NCI-H187 treated with DMSO at 0.1 percent for 48 hours (cell line): ENCODE data around the gene PCGF1.

Experiments
- DNase-seq: peaks from one replicate; lab custom pipeline; 2025; lab: John Stamatoyannopoulos, UW

PCGF1 gene

DNA sequence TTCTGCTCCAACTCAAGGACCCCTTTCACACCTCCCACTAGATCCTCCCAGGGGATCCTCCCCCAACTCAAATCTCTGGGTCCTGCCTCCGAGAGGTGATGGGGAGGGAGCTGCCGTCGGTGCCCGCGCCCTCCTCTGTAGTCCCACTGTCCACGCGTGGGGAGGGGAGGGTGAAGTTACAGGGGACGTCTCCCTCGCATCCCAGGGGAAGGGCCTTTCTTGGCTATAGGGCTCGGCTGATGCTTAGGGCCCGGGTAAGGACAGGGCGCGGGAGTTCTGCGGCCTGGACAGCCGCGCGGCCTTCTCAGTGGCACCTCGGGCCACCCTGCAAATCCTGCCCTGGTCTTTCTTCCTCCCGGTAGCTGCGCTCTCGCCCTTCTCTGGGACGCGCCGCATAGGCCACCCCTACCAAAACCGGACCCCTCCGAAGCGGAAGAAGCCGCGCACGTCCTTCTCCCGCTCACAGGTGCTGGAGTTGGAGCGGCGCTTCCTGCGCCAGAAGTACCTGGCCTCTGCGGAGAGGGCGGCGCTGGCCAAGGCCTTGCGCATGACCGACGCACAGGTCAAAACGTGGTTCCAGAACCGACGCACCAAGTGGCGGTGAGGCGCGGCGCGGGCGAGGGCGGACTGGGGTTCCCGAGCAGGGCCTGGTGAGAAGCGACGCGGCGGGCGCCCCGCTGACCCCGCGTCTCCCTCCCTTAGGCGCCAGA, 7.9 kb upstream of the PCGF1 start:
- DNase-seq: no peak

- no peak for DNase-seq
Observed at GRCh38 chr2:74514368-74515270, 7.1 kb upstream of the PCGF1 start, which contains the start of gene TLX2. TLX2 (plus strand) TSS chr2:74514450; CDS start chr2:74514807, 357 bp downstream.

GRCh38 chr2:74513605-74514367, 6.3 kb upstream of the PCGF1 start:
- DNase-seq: no peak

GRCh38 chr2:74512744-74513604, 5.5 kb upstream of the PCGF1 start:
- DNase-seq: no peak

GRCh38 chr2:74511104-74511989, 3.9 kb upstream of the PCGF1 start:
- no peak for DNase-seq

GRCh38 chr2:74510272-74510671, 2.8 kb upstream of the PCGF1 start:
- DNase-seq: no peak

GRCh38 chr2:74507926-74508520, 528 bp upstream of the PCGF1 start:
- no peak for DNase-seq

DNA sequence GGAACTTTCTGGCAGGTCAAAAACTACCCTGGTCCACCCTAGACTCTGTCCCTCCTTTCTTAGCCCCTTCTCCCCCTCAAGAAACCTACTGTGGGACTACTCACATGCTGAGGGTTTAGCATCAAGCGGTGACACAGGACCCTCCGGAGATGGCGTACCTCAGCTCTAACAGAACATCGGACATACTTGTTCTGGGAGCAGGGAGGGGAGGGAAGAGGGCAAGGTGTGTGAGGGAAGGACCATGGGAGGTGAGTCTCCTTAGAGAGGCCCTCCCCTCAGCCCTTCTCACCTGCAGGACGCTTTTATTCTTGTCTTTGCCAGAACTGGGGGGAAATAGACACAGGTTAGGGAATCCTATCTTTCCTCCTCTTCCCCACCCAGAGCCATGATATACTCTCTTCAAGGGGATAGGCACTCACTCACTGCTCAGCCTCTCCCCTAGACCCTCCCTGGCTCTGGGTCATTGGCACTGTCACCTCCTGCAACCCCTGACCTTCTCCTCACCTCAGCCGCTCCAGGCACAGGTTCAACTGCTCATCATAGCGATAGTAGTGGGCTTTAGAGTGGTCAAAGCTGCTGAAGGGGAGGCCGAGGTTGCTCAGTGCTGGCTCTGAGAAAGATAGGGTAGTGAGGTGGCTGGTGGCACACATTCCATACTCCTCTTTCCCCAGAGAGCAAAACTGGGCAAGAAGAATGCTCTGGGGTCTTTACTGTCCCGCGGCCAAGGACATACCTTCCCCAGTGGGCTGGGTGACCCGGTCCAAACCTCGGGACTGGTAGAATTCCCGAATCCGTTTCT, 1.8 kb downstream of the PCGF1 start:
- no peak for DNase-seq

GRCh38 chr2:74504591-74504990, 2.9 kb downstream of the PCGF1 start:
- DNase-seq: no peak

GRCh38 chr2:74503506-74504475, 3.7 kb downstream of the PCGF1 start:
- DNase-seq: no peak

GRCh38 chr2:74502720-74503505, 4.6 kb downstream of the PCGF1 start:
- no peak for DNase-seq

DNA sequence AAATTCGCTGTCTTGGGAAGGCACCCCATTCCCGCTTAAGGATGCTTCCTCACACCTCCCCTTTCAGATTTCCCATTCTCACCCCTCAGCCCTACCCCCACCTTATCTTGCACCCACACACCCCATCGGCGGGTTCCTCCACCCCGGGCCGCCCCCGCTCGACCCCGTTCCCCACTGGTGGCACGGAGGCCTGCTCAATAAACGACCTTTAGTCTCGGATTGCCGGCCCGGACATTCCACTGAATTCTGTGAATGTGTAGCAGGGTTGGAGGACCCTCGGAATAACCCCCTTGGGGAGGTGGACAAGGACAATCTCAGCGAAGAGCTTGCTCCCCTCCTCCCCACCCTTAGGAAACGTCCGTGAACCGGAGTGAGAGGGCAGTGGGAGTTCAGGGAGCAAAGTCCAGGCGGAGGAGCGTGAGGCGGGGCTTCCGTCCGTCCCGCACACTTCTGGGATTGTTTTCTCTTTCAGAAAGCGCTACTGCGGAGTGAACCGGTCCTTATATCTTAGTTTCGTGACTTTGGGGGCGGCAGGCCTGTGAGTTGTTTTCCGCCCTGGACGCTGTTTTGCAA, 5.3 kb downstream of the PCGF1 start:
- no peak for DNase-seq

GRCh38 chr2:74501335-74502071, 6.0 kb downstream of the PCGF1 start:
- no peak for DNase-seq

GRCh38 chr2:74500578-74500946, 6.9 kb downstream of the PCGF1 start:
- no peak for DNase-seq

DNA sequence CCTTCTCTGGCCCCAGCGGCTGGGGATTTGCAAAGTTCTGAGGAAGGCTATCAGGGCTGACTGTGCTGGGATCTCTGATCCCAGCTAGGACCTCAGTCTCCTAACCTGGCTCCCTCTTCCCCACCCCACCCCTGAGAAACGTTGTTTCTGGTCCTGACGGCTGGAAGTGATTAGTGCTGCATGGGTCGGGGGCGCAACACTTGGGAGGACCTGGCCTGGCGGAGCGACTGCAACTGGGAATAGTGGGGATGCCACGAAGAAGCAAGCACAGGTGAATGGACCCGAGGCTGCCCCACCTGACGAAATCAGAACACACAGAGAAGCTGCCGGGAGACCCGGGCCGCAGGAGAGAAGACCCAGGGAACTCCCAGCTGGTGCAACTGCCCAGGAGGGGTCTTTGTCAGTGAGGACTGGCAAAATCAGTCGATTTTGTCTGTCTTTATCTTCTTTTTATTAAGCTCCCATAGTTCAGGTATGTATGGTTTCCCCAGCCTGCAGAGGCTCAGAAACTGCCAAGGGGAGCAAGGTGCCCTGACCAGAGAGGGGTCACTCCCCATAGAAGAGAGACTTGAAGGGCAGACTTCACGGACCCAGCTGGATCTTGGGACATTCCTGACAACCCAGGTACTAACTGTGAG, 7.4 kb downstream of the PCGF1 start:
- no peak for DNase-seq
